ENCODE results near the gene C2CD4A. TPM values are rescaled to one million over a fixed set of nuclear protein-coding genes. Genes with fewer than 3 reads are reported as not detected.
A peak's percentile ranks its signal among the peaks of the same experiment; 100 is the strongest.

The C2CD4A gene
- total and polyA plus RNA-seq, 4 donors = under 0.01 to 0.02 TPM; not detected in 2

DNA sequence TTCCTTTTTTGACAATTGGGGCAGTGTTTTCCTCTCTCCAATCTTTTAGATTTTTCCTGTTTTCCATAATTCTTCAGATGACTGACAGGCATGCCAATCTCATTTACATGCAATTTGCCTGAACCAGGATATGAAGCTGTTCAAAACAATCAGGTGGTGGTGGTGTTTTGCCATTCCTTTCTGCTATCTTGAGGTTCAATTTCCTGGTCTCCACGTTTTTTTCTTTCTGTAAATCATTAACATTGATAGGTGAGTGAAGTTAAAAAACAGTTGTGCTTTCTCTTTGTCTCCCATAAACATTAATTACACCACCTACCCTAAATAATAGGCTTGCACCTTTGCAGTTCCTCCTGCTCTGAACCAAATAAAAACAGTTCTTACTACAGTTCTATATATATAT is 49.1 kb downstream of the C2CD4A start:
- Histone ChIP-seq H3K27ac (ENCODE audit: low read depth in 1 of 2, low read length in 2 of 2) (peak overlapping the region; percentile 44 to 65), H3K36me3 (ENCODE audit: control insufficient read depth in 4 of 4, insufficient read depth in 3 of 4, low read depth in 1 of 4, low read length in 3 of 4) (no peaks in the 10 kb centered on the region), H3K9me3 (ENCODE audit: control insufficient read depth in 4 of 4, low read length in 3 of 4) (no peaks in the 10 kb centered on the region), H3K4me1 (ENCODE audit: control insufficient read depth in 4 of 4, insufficient read depth in 4 of 4, low read length in 3 of 4) (peaks cover 0 to 24% (median 2%) of the 10 kb centered on the region in 4 donors), H3K4me3 (ENCODE audit: low read depth in 1 of 3, low read length in 3 of 3) (no peak overlapping the region), H3K27me3 (ENCODE audit: control insufficient read depth in 4 of 4, insufficient read depth in 4 of 4, low read length in 3 of 4) (no peaks in the 10 kb centered on the region), H3K9ac (ENCODE audit: low read depth in 1 of 2, low read length in 2 of 2) (no peak overlapping the region)
- DNase-seq (ENCODE audit: low spot score) = no peak
- 4% methylated on average over 1 of the region's 1 CpG for WGBS
- no peak for TF ChIP-seq RAD21 (IDR thresholded peaks at IDR 0.05)
- TF ChIP-seq, protein P1, sequence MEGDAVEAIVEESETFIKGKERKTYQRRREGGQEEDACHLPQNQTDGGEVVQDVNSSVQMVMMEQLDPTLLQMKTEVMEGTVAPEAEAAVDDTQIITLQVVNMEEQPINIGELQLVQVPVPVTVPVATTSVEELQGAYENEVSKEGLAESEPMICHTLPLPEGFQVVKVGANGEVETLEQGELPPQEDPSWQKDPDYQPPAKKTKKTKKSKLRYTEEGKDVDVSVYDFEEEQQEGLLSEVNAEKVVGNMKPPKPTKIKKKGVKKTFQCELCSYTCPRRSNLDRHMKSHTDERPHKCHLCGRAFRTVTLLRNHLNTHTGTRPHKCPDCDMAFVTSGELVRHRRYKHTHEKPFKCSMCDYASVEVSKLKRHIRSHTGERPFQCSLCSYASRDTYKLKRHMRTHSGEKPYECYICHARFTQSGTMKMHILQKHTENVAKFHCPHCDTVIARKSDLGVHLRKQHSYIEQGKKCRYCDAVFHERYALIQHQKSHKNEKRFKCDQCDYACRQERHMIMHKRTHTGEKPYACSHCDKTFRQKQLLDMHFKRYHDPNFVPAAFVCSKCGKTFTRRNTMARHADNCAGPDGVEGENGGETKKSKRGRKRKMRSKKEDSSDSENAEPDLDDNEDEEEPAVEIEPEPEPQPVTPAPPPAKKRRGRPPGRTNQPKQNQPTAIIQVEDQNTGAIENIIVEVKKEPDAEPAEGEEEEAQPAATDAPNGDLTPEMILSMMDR (IDR thresholded peaks at IDR 0.05; ENCODE audit: low read depth, low read length, missing input control) = no peak
- no peak for TF ChIP-seq GABPA (IDR thresholded peaks at IDR 0.05 in 1 of 2, conservative IDR thresholded peaks at IDR 0.05 in 1 of 2)
- TF ChIP-seq, protein P2, sequence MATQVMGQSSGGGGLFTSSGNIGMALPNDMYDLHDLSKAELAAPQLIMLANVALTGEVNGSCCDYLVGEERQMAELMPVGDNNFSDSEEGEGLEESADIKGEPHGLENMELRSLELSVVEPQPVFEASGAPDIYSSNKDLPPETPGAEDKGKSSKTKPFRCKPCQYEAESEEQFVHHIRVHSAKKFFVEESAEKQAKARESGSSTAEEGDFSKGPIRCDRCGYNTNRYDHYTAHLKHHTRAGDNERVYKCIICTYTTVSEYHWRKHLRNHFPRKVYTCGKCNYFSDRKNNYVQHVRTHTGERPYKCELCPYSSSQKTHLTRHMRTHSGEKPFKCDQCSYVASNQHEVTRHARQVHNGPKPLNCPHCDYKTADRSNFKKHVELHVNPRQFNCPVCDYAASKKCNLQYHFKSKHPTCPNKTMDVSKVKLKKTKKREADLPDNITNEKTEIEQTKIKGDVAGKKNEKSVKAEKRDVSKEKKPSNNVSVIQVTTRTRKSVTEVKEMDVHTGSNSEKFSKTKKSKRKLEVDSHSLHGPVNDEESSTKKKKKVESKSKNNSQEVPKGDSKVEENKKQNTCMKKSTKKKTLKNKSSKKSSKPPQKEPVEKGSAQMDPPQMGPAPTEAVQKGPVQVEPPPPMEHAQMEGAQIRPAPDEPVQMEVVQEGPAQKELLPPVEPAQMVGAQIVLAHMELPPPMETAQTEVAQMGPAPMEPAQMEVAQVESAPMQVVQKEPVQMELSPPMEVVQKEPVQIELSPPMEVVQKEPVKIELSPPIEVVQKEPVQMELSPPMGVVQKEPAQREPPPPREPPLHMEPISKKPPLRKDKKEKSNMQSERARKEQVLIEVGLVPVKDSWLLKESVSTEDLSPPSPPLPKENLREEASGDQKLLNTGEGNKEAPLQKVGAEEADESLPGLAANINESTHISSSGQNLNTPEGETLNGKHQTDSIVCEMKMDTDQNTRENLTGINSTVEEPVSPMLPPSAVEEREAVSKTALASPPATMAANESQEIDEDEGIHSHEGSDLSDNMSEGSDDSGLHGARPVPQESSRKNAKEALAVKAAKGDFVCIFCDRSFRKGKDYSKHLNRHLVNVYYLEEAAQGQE (IDR thresholded peaks at IDR 0.05) = no peak
- no peak for TF ChIP-seq TAF1 (conservative IDR thresholded peaks at IDR 0.05)
- TF ChIP-seq JUND (IDR thresholded peaks at IDR 0.05) = no peak
- no peak for TF ChIP-seq RXRA (IDR thresholded peaks at IDR 0.05)
- TF ChIP-seq EGR1 (IDR thresholded peaks at IDR 0.05; ENCODE audit: low read depth in 2 of 2) = no peak
- TF ChIP-seq, protein P3, sequence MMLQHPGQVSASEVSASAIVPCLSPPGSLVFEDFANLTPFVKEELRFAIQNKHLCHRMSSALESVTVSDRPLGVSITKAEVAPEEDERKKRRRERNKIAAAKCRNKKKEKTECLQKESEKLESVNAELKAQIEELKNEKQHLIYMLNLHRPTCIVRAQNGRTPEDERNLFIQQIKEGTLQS (IDR thresholded peaks at IDR 0.05) = no peak
- no peak for TF ChIP-seq SP1 (IDR thresholded peaks at IDR 0.05)

DNA sequence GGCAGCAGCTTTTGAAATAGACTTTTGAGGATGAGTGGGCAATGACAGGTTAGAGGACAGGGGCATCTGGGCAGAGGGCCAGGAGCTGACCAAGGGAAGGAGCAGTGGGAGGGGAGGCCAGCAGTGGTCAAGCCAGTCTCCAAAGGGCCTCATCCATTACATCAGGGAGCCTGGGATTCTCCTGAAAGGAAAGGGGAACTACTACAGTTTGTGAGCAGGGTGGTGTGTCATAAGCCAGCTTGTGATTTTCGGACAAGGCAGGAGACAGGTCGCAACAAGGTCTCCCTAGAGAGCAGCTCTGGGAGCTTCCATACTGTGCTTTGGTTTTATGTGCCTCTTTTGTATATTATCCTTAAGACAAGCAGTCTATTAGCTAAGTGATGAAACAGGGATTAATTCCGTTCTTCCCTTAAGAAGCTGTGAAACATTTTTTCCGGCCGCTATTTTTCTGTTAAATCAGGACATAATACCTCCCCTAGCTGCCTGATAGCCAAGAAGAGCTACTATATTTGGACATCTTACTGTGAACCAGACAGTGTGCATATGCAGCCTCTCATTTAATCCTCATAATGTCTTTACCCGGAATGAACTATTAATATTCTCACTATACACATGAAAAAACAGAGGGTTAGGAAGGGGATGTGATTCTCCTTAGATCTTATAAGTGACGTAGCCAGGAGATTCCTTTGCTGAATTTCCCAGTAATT is 51.9 kb downstream of the C2CD4A start:
- no peak overlapping the region for H3K9ac ChIP-seq (ENCODE audit: low read depth in 1 of 2, low read length in 2 of 2)

More for the DNA sequence above, 51.9 kb downstream of the C2CD4A start:
- Histone ChIP-seq H3K27me3 (ENCODE audit: control insufficient read depth in 4 of 4, insufficient read depth in 4 of 4, low read length in 3 of 4) (no peaks in the 10 kb centered on the region), H3K27ac (ENCODE audit: low read depth in 1 of 2, low read length in 2 of 2) (peak overlapping the region; percentile 55 to 65), H3K9me3 (ENCODE audit: control insufficient read depth in 4 of 4, low read length in 3 of 4) (no peaks in the 10 kb centered on the region), H3K4me3 (ENCODE audit: low read depth in 1 of 3, low read length in 3 of 3) (no peak overlapping the region), H3K36me3 (ENCODE audit: control insufficient read depth in 4 of 4, insufficient read depth in 3 of 4, low read depth in 1 of 4, low read length in 3 of 4) (no peaks in the 10 kb centered on the region), H3K4me1 (ENCODE audit: control insufficient read depth in 4 of 4, insufficient read depth in 4 of 4, low read length in 3 of 4) (peaks cover 0 to 4% (median 0%) of the 10 kb centered on the region in 4 donors)
- DNase-seq (ENCODE audit: low spot score) = no peak
- WGBS = 85% methylated on average over 7 of the region's 7 CpGs
- TF ChIP-seq, protein P4, sequence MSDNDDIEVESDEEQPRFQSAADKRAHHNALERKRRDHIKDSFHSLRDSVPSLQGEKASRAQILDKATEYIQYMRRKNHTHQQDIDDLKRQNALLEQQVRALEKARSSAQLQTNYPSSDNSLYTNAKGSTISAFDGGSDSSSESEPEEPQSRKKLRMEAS (IDR thresholded peaks at IDR 0.05) = no peak
- TF ChIP-seq GABPA (IDR thresholded peaks at IDR 0.05 in 1 of 2, conservative IDR thresholded peaks at IDR 0.05 in 1 of 2) = no peak
- TF ChIP-seq YY1 (IDR thresholded peaks at IDR 0.05) = no peak
- TF ChIP-seq EGR1 (IDR thresholded peaks at IDR 0.05; ENCODE audit: low read depth in 2 of 2) = no peak
- no peak for TF ChIP-seq FOXA1 (IDR thresholded peaks at IDR 0.05)
- TF ChIP-seq SP1 (IDR thresholded peaks at IDR 0.05) = no peak
- TF ChIP-seq FOXA2 (IDR thresholded peaks at IDR 0.05) = no peak
- no peak for TF ChIP-seq HNF4G (IDR thresholded peaks at IDR 0.05)
- TF ChIP-seq RAD21 (IDR thresholded peaks at IDR 0.05) = no peak
- TF ChIP-seq RXRA (IDR thresholded peaks at IDR 0.05) = no peak
- no peak for TF ChIP-seq NR2F2 (IDR thresholded peaks at IDR 0.05)
- TF ChIP-seq, protein P5, sequence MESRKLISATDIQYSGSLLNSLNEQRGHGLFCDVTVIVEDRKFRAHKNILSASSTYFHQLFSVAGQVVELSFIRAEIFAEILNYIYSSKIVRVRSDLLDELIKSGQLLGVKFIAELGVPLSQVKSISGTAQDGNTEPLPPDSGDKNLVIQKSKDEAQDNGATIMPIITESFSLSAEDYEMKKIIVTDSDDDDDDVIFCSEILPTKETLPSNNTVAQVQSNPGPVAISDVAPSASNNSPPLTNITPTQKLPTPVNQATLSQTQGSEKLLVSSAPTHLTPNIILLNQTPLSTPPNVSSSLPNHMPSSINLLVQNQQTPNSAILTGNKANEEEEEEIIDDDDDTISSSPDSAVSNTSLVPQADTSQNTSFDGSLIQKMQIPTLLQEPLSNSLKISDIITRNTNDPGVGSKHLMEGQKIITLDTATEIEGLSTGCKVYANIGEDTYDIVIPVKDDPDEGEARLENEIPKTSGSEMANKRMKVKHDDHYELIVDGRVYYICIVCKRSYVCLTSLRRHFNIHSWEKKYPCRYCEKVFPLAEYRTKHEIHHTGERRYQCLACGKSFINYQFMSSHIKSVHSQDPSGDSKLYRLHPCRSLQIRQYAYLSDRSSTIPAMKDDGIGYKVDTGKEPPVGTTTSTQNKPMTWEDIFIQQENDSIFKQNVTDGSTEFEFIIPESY (IDR thresholded peaks at IDR 0.05) = no peak
- TF ChIP-seq, protein P3 (IDR thresholded peaks at IDR 0.05) = no peak
- no peak for TF ChIP-seq HNF4A (conservative IDR thresholded peaks at IDR 0.05)
- TF ChIP-seq, protein P1 (IDR thresholded peaks at IDR 0.05; ENCODE audit: low read depth, low read length, missing input control) = no peak
- TF ChIP-seq TAF1 (conservative IDR thresholded peaks at IDR 0.05) = no peak
- no peak for TF ChIP-seq JUND (IDR thresholded peaks at IDR 0.05)
